ENCODE data around the gene POLE.

POLE gene

GRCh38 chr12:132660996-132661395 is 26.1 kb downstream of the POLE start:
- H3K4me1 ChIP-seq (ENCODE audit: low read length), result no peaks in the 10 kb centered on the region
- H3K9me3 ChIP-seq (ENCODE audit: insufficient read depth, low read length), result no peaks in the 10 kb centered on the region
- no peaks in the 10 kb centered on the region; the same call in 1 of the 2 replicates for H4K20me1 ChIP-seq (ENCODE audit: insufficient read depth, low read length)
- H3K79me2 ChIP-seq (ENCODE audit: low read length), result no peaks in the 10 kb centered on the region
- H3K4me2 ChIP-seq (ENCODE audit: low read length), result no peak overlapping the region
- TF ChIP-seq EZH2phosphoT487 (IDR thresholded peaks at IDR 0.05; ENCODE audit: low read depth), result no peak
- TF ChIP-seq, protein P1, sequence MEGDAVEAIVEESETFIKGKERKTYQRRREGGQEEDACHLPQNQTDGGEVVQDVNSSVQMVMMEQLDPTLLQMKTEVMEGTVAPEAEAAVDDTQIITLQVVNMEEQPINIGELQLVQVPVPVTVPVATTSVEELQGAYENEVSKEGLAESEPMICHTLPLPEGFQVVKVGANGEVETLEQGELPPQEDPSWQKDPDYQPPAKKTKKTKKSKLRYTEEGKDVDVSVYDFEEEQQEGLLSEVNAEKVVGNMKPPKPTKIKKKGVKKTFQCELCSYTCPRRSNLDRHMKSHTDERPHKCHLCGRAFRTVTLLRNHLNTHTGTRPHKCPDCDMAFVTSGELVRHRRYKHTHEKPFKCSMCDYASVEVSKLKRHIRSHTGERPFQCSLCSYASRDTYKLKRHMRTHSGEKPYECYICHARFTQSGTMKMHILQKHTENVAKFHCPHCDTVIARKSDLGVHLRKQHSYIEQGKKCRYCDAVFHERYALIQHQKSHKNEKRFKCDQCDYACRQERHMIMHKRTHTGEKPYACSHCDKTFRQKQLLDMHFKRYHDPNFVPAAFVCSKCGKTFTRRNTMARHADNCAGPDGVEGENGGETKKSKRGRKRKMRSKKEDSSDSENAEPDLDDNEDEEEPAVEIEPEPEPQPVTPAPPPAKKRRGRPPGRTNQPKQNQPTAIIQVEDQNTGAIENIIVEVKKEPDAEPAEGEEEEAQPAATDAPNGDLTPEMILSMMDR (IDR thresholded peaks at IDR 0.05; ENCODE audit: low read depth, low read length), result no peak
- H3K27ac ChIP-seq (ENCODE audit: low read length), result no peak overlapping the region
- no peaks in the 10 kb centered on the region for H3K27me3 ChIP-seq (ENCODE audit: low read depth, low read length)
- no peak overlapping the region for H2AFZ ChIP-seq (ENCODE audit: low read depth, low read length)
- H3K4me3 ChIP-seq (ENCODE audit: low read length), result no peak overlapping the region
- peaks cover 83% of the 10 kb centered on the region for H3K36me3 ChIP-seq (replicated peaks; ENCODE audit: low read depth, low read length)
- H3K9ac ChIP-seq (ENCODE audit: low read length), result no peak overlapping the region

DNA sequence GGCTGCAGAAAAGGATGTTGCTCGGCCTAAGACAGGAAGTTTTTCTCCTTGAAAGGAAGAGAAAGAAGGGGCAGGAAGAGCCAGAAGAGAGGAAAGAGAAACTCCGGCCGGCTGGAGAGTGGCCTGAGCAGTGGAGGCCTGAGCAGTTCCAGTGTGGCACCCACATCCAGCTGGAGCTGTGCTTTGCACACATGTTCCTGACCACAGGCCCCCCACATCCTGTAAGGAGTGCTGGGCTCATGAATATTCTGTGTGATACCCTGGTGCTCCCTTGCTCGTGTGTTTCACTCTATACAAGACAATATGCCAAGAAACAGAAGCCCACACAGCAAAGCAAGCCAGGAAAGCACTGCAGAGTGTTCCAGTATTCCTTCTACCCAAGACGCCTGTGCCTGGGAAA is 27.1 kb downstream of the POLE start:
- H3K9ac ChIP-seq (ENCODE audit: low read length), result no peak overlapping the region
- no peak overlapping the region for H3K27ac ChIP-seq (ENCODE audit: low read length)
- H3K4me2 ChIP-seq (ENCODE audit: low read length), result no peak overlapping the region
- peaks cover 78% of the 10 kb centered on the region for H3K36me3 ChIP-seq (replicated peaks; ENCODE audit: low read depth, low read length)
- no peaks in the 10 kb centered on the region for H3K27me3 ChIP-seq (ENCODE audit: low read depth, low read length)
- H2AFZ ChIP-seq (ENCODE audit: low read depth, low read length), result no peak overlapping the region
- TF ChIP-seq EZH2phosphoT487 (IDR thresholded peaks at IDR 0.05; ENCODE audit: low read depth), result no peak
- TF ChIP-seq, protein P1 (IDR thresholded peaks at IDR 0.05; ENCODE audit: low read depth, low read length), result no peak
- no peaks in the 10 kb centered on the region for H4K20me1 ChIP-seq (ENCODE audit: insufficient read depth, low read length)
- H3K9me3 ChIP-seq (ENCODE audit: insufficient read depth, low read length), result no peaks in the 10 kb centered on the region
- H3K4me1 ChIP-seq (ENCODE audit: low read length), result no peaks in the 10 kb centered on the region
- H3K4me3 ChIP-seq (ENCODE audit: low read length), result no peak overlapping the region
- H3K79me2 ChIP-seq (ENCODE audit: low read length), result no peaks in the 10 kb centered on the region

GRCh38 chr12:132659146-132659545 is 28.0 kb downstream of the POLE start:
- Histone ChIP-seq H3K9me3 (ENCODE audit: insufficient read depth, low read length) (no peaks in the 10 kb centered on the region), H3K79me2 (ENCODE audit: low read length) (no peaks in the 10 kb centered on the region), H3K4me3 (ENCODE audit: low read length) (no peak overlapping the region), H3K36me3 (replicated peaks; ENCODE audit: low read depth, low read length) (peaks cover 83% of the 10 kb centered on the region), H4K20me1 (ENCODE audit: insufficient read depth, low read length) (no peaks in the 10 kb centered on the region), H3K27ac (ENCODE audit: low read length) (no peak overlapping the region), H3K27me3 (ENCODE audit: low read depth, low read length) (no peaks in the 10 kb centered on the region), H3K4me2 (ENCODE audit: low read length) (no peak overlapping the region), H3K9ac (ENCODE audit: low read length) (no peak overlapping the region), H2AFZ (ENCODE audit: low read depth, low read length) (no peak overlapping the region), H3K4me1 (ENCODE audit: low read length) (no peaks in the 10 kb centered on the region)
- TF ChIP-seq EZH2phosphoT487 (IDR thresholded peaks at IDR 0.05; ENCODE audit: low read depth), result no peak
- TF ChIP-seq, protein P1 (IDR thresholded peaks at IDR 0.05; ENCODE audit: low read depth, low read length), result no peak

DNA sequence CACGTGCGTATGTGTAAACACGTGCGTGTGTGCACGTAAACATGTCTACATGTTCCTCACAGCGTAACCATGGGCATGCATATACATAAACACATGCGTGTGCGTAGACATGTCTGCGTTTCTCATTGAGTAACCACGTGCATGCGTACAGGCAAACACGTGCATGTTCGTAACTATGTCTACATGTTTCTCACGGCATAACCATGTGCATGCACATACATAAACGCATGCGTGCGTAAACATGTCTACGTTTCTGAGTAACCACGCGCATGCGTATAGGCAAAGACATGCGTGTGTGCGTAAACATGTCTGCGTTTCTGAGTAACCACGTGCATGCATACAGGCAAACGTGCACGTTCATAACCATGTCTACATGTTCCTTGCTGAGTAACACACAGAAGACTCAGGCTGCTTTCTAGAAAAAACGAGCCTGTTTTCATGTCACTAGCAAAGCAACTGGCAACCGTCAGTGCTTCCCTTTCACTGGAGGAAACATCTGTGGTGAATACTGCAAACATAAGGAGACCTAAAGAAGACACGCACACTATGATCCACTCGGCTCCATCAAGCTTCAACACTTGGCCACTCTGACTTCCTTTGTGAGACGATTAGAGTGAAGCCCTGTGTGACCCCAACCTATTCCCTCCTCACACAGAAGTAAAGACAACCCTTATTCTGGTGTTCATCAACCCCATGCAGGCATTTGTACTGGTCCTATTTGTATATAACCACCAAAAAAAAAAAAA is 28.8 kb downstream of the POLE start:
- Histone ChIP-seq H3K4me2 (ENCODE audit: low read length) (no peak overlapping the region), H3K4me1 (ENCODE audit: low read length) (no peaks in the 10 kb centered on the region), H2AFZ (ENCODE audit: low read depth, low read length) (no peak overlapping the region), H3K9me3 (ENCODE audit: insufficient read depth, low read length) (no peaks in the 10 kb centered on the region), H3K79me2 (ENCODE audit: low read length) (no peaks in the 10 kb centered on the region), H4K20me1 (ENCODE audit: insufficient read depth, low read length) (no peaks in the 10 kb centered on the region), H3K27ac (ENCODE audit: low read length) (no peak overlapping the region), H3K4me3 (ENCODE audit: low read length) (no peak overlapping the region), H3K9ac (ENCODE audit: low read length) (no peak overlapping the region), H3K27me3 (ENCODE audit: low read depth, low read length) (no peaks in the 10 kb centered on the region), H3K36me3 (replicated peaks; ENCODE audit: low read depth, low read length) (peaks cover 85% of the 10 kb centered on the region)
- no peak for TF ChIP-seq EZH2phosphoT487 (IDR thresholded peaks at IDR 0.05; ENCODE audit: low read depth)
- TF ChIP-seq, protein P1 (IDR thresholded peaks at IDR 0.05; ENCODE audit: low read depth, low read length), result no peak
